Gastrocnemius medialis (tissue), 4 donors: ENCODE measurements around the gene CLASP1. TPM values are rescaled to one million over a fixed set of nuclear protein-coding genes. Genes with fewer than 3 reads are reported as not detected.
A peak's percentile ranks its signal among the peaks of the same experiment; 100 is the strongest.

ENCODE experiments used
- ATAC-seq, 2 donors: fragments of 150-250 bp; one replicate each; pipeline ENCODE4 v1.9.1; 2016
- DNase-seq, 2 donors: peaks; one replicate each; pipeline ENCODE4 v3.0.0-alpha.2; 2019
- H3K27ac ChIP-seq, 4 donors: fragments of 200-600 bp; sonication (generic); 1 replicate in 1 of 4; 2 replicates in 3 of 4; pipeline ENCODE4 v1.5.1; 2016 to 2018; ENCODE audit warnings: mild to moderate bottlenecking in 2 of 4, moderate library complexity in 1 of 4
- H3K27me3 ChIP-seq, 3 donors: fragments of 200-600 bp; sonication (generic) in 2 of 3; 1 replicate in 1 of 3; 2 replicates in 2 of 3; pipeline versions ENCODE4 v1.5.1 to v1.6.0; 2016 to 2019; ENCODE audit warnings: mild to moderate bottlenecking in 1 of 3, moderate library complexity in 1 of 3
- H3K36me3 ChIP-seq, 2 donors: fragments of 200-600 bp; sonication (generic) in 1 of 2; one replicate each; pipeline ENCODE4 v1.5.1; 2017 to 2018
- H3K4me1 ChIP-seq, 2 donors: fragments of 200-600 bp; sonication (generic) in 1 of 2; one replicate each; pipeline ENCODE4 v1.5.1; 2016 to 2017; ENCODE audit warnings: mild to moderate bottlenecking in 2 of 2
- H3K4me3 ChIP-seq, 4 donors: fragments of 200-600 bp; sonication (generic) in 3 of 4; 1 replicate in 1 of 4; 2 replicates in 3 of 4; pipeline ENCODE4 v1.5.1; 2016 to 2019; ENCODE audit warnings: mild to moderate bottlenecking in 2 of 4
- H3K9me3 ChIP-seq, 3 donors: fragments of 200-600 bp; sonication (generic) in 2 of 3; 1 replicate in 1 of 3; 2 replicates in 2 of 3; pipeline ENCODE4 v1.5.1; 2016 to 2019
- POLR2A ChIP-seq, 2 donors: fragments of 450-650 bp; IDR thresholded peaks; one replicate each; pipeline ENCODE4 v1.6.1; 2017; ENCODE audit warnings: antibody characterized with exemption in 2 of 2, mild to moderate bottlenecking in 2 of 2, moderate library complexity in 2 of 2
- in situ Hi-C, 4 donors: fragments of 200-750 bp; cut with MboI; loops; one replicate each; pipeline versions ENCODE4 v1.15.0 to v1.8.0; 2017; ENCODE audit warnings: low sequenced_read_pairs in 4 of 4
- intact Hi-C: fragments of 100-400 bp; cut with DNase I; formaldehyde crosslinking; loops from one replicate; pipeline ENCODE4 v1.15.1; 2023; ENCODE audit warnings: low total_unique reads
- total RNA-seq, 4 donors: library from RNA; depleted of rRNA; stranded (reverse); fragments of >200 nt; gene quantifications; one replicate each; pipeline versions ENCODE4 v1.1.0 to v1.2.3, GENCODE V29; 2016
- TF ChIP-seq, protein P1 (sequence below), 5 experiments: fragments of 450-650 bp in 3 of 5; fragments of 200-600 bp in 2 of 5; sonication (generic) in 2 of 5; IDR thresholded peaks in 4 of 5; conservative IDR thresholded peaks in 1 of 5; 1 replicate in 4 of 5; 2 replicates in 1 of 5; pipeline ENCODE4 v1.5.1; 2016 to 2019; ENCODE audit warnings: antibody characterized with exemption in 5 of 5, mild to moderate bottlenecking in 3 of 5, moderate library complexity in 3 of 5

CLASP1 gene
- total RNA-seq, 4 donors from 2014 or later: 50.1 to 73.9 (median 61.4) TPM

DNA sequence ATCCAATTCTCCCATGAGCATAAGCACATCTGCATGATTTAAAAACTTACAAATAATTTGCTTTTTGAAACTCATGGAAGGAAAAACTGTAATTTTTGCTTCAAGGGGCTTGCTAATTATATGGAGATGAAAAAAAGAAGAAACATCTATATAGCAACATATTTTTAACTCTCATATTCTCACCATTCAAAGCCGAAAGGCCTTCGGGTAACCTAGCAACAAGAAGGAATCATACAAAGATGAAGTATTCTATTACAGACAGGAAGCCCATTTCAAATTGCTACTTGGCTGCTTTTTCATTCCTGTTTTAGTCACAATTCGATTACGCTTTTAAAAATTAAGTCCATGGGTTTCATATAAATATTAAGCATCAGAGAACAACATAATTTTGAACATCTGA, 157.7 kb downstream of the CLASP1 start:
- in situ Hi-C loops (no loop called here), intact Hi-C loops (loop anchor here (10.0 kb wide), 1 partner anchor 87 kb away; no protein-coding TSS in a partner anchor)
- Histone ChIP-seq H3K4me3 (no peak overlapping the region), H3K27ac (peak overlapping the region in 1 of 4 donors; percentile 44), H3K27me3 (no peaks in the 10 kb centered on the region), H3K9me3 (no peaks in the 10 kb centered on the region), H3K36me3 (no peaks in the 10 kb centered on the region), H3K4me1 (peaks cover 61 to 71% of the 10 kb centered on the region in 2 donors)
- DNase-seq (no peak), ATAC-seq (no peak)
- no peak for TF ChIP-seq POLR2A (IDR thresholded peaks at IDR 0.05)
- TF ChIP-seq, protein P1, sequence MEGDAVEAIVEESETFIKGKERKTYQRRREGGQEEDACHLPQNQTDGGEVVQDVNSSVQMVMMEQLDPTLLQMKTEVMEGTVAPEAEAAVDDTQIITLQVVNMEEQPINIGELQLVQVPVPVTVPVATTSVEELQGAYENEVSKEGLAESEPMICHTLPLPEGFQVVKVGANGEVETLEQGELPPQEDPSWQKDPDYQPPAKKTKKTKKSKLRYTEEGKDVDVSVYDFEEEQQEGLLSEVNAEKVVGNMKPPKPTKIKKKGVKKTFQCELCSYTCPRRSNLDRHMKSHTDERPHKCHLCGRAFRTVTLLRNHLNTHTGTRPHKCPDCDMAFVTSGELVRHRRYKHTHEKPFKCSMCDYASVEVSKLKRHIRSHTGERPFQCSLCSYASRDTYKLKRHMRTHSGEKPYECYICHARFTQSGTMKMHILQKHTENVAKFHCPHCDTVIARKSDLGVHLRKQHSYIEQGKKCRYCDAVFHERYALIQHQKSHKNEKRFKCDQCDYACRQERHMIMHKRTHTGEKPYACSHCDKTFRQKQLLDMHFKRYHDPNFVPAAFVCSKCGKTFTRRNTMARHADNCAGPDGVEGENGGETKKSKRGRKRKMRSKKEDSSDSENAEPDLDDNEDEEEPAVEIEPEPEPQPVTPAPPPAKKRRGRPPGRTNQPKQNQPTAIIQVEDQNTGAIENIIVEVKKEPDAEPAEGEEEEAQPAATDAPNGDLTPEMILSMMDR (IDR thresholded peaks at IDR 0.05 in 4 of 5, conservative IDR thresholded peaks at IDR 0.05 in 1 of 5): no peak

DNA sequence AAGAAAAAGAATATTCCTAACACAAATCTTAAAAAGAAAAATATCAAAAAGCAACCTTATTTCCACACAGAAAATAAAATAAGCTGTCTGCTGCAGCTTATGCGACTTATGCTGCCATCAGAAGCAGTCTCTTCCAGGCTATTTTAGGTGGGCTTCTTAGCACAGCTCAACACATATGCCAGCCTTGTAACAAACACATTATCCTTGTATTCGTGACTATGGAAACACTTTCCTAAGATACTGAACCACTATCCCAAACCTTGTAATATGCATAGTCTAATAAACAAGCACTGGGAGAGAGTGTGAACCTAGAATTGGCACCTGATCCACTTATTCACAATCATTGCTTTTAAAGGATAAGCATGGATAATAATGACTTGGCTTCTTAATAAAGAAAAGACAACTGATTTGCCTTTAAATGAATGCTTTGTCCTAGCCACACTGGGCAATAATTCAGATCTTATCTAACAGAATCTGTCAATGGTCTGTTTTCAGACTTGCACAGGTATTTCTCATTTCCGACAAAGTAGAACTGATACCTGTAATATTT, 158.6 kb downstream of the CLASP1 start:
- no peaks in the 10 kb centered on the region for H3K36me3 ChIP-seq
- TF ChIP-seq, protein P1 (IDR thresholded peaks at IDR 0.05 in 4 of 5, conservative IDR thresholded peaks at IDR 0.05 in 1 of 5): no peak
- ATAC-seq (no peak), DNase-seq (no peak)
- peaks cover 70 to 79% of the 10 kb centered on the region in 2 donors for H3K4me1 ChIP-seq
- no peaks in the 10 kb centered on the region for H3K27me3 ChIP-seq
- H3K9me3 ChIP-seq: no peaks in the 10 kb centered on the region
- peak overlapping the region in 2 of 4 donors; percentile 29 to 32 for H3K27ac ChIP-seq
- intact Hi-C loops (loop anchor here (10.0 kb wide), 1 partner anchor 86 kb away; no protein-coding TSS in a partner anchor), in situ Hi-C loops (no loop called here)
- H3K4me3 ChIP-seq: no peak overlapping the region

DNA sequence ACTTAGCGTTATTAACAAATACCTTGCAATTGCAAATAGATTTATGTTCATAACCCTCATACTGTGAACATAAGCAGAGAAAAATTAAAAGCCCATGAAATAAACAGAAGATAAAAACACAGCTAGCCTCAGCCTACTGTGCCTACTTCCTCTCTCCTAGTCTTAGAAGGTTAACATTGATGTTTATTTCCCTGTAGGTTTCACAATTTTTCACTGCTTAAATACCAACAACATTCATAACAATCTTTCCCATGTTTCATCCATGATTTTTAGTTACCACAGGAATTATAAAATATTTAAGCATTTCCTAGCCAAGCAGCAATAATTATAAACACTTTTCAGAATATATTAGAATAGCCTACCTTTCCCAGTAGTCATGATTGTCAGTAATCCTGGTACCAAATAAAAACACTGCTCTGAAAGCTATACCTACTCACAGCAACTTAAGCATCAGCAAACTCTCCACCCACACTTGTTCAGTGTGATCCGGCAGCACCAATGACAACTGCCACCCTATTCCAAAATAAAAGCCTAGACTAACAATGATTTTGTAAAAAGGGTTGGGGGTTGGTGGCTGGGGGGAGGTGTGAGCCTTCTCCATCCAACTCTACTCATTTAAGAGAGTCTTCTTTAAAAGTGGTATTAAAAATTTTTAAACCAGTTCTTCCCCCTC, 159.2 kb downstream of the CLASP1 start:
- H3K4me3 ChIP-seq: no peak overlapping the region
- no peak for TF ChIP-seq POLR2A (IDR thresholded peaks at IDR 0.05)
- TF ChIP-seq, protein P1 (IDR thresholded peaks at IDR 0.05 in 4 of 5, conservative IDR thresholded peaks at IDR 0.05 in 1 of 5): no peak
- in situ Hi-C loops: no loop called here
- peaks cover 76 to 86% of the 10 kb centered on the region in 2 donors for H3K4me1 ChIP-seq
- no peak for DNase-seq
- ATAC-seq: no peak
- peak overlapping the region in 2 of 4 donors; percentile 29 to 32 for H3K27ac ChIP-seq
- no peaks in the 10 kb centered on the region for H3K27me3 ChIP-seq
- H3K9me3 ChIP-seq: no peaks in the 10 kb centered on the region
- H3K36me3 ChIP-seq: no peaks in the 10 kb centered on the region
- intact Hi-C loops: loop anchor here (10.0 kb wide), 1 partner anchor 85 kb away; no protein-coding TSS in a partner anchor

DNA sequence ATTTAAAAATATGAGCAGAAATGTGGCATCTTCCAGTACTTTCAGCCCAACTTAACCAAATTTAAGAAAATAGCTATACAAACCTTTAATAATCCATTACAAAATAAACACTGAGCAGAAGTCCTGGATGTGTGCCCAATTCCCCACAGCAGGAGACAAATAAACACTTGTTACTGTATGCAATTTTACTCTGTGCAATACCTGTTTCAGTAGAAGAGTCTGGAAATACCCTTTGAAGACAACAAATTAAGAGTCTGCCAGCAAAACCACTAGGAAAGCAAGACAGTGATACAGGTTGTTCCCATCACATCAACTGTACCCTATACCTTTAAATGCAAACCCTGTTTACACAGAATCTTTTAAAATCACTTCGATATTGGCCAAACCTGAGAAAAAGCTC, 160.0 kb downstream of the CLASP1 start:
- TF ChIP-seq POLR2A (IDR thresholded peaks at IDR 0.05): no peak
- TF ChIP-seq, protein P1 (IDR thresholded peaks at IDR 0.05 in 4 of 5, conservative IDR thresholded peaks at IDR 0.05 in 1 of 5): no peak
- Histone ChIP-seq H3K36me3 (no peaks in the 10 kb centered on the region), H3K4me3 (no peak overlapping the region), H3K27me3 (no peaks in the 10 kb centered on the region), H3K9me3 (no peaks in the 10 kb centered on the region), H3K4me1 (peaks cover 80 to 90% of the 10 kb centered on the region in 2 donors), H3K27ac (peak overlapping the region in 2 of 4 donors; percentile 29 to 32)
- in situ Hi-C loops: no loop called here
- ATAC-seq (peak; percentile 51 to 73), DNase-seq (no peak)
- intact Hi-C loops: no loop called here
